NCI-H526 (cell line): Measurements from ENCODE around the gene SIRPB2.
"Not testable (repeated sequence)": the region's sequence is repeated elsewhere in the genome, so short reads cannot be mapped to it uniquely, and the experiment has no call there.

Source experiments
- DNase-seq, 2 experiments: peaks; one replicate each; lab custom pipeline; 2025; lab: John Stamatoyannopoulos, UW

Gene SIRPB2

DNA sequence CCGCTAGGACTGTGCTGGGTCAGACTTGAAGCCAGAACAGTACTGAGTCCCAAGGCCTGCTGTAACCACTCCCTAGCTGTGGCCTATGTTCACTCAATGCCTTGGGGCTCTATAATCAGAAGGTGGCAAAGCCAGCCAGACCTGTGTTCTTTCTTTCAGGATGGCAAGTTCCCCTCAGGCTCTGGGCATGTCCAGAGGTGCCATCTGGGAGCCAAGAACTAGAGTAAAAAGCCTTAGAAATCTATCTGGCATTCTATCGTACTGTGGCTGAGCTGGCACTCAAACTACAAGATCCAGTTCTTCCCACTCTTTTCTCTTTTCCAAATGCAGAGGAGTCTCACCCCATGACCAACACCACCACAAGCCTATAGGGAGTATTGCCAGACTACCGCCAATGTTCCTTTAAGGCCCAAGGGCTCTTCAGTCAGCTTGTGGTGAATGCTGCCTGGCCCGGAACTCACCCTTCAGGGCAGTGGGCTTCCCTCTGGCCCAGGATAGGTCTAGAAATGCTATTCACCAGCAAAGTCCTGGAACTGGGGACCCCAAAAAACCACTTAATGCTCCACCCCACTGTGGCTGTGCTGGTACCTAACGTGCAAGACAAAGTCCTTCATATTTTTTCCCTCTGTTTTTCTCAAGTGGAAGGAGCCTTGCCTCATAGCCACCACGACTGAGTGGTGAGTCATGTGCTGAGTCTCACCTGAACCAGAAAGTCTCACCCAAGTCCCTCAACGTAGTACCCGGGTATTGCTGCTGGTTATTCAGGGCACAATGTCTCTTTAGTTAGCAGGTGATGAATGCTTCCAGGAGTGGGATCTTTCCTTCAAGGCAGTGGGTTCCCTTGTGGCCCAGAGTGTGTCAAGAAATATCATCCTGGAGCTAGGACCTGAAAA is 8.6 kb upstream of the SIRPB2 start:
- no peak for DNase-seq

- DNase-seq, result not testable (repeated sequence)
Measured at GRCh38 chr20:1497371-1497770, 6.2 kb upstream of the SIRPB2 start.

GRCh38 chr20:1496930-1497329 is 5.7 kb upstream of the SIRPB2 start:
- DNase-seq, result no peak

GRCh38 chr20:1494436-1494835 is 3.2 kb upstream of the SIRPB2 start:
- DNase-seq, result peak; percentile 88 to 92

GRCh38 chr20:1493536-1493935 is 2.3 kb upstream of the SIRPB2 start:
- DNase-seq, result no peak

DNA sequence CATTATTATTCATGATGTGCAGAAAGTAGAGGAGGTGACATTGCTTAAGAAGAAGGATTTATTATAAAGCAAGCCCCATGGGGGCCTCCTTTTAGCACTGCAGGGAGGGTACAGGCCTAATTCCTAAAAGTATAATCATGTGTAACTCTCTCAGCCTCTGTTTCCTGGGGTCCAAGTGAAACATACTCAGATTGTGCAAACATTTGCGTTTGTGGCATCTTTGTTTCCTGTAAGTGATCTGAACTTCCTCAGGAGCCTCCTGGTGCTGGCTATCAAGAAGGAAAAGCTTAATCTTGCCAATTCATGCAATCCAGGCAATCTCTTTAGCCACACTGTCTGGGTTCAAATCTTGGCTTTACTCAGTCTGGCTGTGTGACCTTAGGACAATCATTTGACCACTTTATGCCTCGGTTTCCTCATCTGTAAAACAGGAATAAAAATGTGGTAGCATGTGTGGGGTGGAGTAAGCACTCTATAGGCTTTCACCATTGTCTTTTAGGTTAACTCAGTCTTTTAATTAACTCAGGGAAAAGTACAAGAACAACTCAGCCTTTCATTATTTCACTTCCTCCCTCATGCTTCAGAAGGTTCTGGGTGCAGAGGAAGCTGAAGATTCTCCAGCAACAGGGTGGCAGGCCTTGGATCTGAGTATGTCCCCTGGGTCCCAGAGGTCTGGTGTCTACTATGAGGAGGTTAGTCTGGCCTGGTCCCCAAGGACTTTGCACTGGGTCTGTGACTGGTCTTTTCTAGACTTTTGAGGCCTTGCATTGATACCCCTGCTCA is 831 bp upstream of the SIRPB2 start:
- no peak for DNase-seq

DNA sequence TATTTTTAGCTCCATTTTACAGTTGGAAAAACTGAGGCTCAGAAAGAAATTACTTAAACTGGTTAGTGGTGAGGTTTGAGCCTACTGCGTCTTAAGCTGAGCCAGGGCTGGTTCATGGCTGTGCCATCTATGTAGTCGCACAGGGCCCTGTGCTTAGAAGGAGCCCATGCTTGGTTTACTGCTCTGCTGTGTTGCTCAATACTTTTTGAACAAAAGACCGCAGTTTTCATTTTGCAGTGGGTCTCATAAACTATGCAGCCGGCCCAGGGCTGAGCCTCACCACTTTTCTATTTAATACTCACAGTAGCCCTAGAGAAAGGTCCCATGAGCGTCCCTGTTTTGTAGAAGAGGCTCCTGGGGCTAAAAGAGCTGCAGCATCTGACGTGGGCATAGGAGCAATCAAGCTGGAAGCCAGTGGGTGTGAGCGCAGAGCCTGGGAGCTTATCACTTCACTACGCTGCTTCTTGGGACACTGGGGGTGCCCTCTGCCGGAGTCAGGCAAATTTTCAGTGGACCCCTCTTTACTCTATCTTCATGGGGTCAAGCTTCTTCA is 501 bp downstream of the SIRPB2 start:
- no peak for DNase-seq

DNA sequence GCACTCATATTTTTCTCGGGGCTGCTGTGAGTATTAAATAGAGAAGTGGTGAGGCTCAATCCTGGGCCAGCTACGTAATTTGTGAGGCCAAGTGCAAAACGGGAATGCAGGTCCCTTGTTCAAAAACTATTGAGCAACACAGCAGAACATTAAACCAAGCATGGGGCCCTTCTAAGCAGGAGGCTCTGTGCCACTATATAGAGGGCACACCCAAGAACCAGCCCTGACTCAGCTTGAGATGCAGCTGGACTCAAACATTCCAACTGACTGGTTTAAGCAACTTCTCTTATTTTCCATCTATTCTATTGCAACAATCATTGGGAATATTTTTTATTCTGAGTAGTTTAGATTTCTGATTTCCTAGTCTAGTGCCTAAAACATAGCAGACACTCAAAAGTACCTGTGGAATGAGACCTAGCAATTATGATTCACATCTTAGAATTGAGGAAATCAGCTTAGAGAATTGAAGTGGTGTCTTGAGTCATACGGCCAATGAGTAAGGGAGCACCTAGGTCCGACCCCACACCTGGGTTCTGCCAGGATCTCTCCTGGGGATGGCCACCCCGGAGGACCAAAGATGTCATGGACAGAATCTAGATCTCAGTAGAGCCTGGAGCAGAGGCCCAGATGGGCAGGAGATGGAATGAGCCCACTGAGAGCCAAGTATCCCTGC is 1.3 kb downstream of the SIRPB2 start:
- no peak for DNase-seq

- DNase-seq, result no peak
Measured at GRCh38 chr20:1489325-1489724, 1.9 kb downstream of the SIRPB2 start.

- no peak for DNase-seq
Measured at GRCh38 chr20:1486566-1486965, 4.7 kb downstream of the SIRPB2 start.

DNA sequence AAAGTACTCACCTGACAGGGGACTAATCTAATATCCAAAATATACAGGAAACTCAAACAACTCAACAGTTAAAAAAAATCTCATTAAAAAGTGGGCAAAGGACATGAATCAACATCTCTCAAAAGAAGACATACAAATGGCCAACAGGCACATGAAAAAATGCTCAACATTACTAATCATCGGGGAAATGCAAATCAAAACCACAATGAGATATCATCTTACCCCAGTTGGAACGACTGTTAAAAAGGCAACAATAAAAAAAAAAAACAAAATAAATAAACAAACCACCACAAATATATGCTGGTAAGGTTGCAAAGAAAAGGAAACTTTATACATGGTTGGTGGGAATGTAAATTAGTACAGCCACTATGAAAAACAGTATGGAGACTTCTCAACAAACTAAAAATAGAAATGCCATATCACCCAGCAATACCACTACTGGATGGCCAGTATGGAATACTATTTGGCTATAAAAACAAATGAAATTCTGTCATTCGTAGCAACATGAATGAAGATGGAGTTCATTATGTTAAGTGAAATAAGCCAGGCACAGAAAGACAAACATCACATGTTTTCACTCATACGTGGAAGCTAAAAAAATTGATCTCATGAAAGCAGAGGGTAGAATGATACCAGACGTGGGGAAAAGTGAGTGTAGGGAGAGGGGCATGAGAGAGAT is 6.6 kb downstream of the SIRPB2 start:
- DNase-seq, result peak; percentile 97 to 100

DNA sequence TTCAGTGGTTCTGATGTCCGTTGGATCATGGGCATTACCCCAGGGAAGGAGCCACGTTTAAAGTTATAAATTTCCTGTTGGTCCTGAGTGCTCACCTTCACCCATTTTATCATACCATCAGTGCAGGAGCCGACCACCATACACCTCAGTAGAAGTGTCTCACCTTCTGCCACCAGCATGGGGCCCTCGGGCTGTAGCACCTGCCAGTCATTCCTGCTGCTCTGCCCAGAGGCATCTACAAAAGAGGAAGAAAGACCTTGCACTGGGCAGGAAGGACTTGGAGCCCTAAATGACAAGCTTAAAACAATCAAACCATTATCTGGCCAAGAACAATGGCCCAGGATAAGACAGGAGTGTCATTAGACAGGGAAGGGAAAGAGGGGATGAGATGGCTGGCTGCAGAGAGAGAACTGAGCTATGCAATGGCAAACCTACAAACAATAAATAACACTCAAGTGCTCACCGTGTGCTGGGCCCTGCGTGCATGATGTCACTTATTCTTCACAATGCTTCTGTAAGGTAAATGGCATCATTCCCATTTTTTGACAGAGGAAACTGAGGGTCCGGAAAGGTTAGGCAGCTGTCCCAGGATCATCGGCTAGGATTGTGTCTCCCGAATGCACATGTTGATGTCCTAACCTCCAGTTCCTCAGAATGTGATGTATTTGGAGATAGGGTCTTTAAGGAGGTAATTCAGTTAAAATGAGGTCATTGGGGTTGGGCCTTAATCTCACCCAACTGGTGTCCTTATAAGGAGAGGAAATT is 11.2 kb downstream of the SIRPB2 start:
- peak in 1 of 2 experiments; percentile 19 for DNase-seq

DNA sequence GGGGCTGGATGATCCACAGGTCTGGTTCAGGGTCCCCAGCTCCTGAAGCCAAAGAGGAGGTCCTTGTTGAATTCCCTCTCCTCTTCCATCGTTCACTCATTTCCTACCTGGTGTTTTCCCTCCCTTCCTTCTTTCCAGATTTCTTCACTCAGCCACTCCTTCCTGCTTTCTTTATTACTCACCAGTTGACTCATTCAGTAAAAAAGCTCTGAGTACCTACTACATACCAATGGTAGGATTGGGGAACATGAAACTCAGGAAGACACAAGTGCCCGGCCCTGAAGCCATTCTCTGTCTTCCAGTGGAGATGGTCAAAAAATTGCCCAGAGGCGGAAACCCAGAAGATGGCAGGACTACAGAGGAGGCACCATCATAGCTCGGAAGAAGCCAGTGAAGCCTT is 12.7 kb downstream of the SIRPB2 start:
- DNase-seq, result no peak

DNA sequence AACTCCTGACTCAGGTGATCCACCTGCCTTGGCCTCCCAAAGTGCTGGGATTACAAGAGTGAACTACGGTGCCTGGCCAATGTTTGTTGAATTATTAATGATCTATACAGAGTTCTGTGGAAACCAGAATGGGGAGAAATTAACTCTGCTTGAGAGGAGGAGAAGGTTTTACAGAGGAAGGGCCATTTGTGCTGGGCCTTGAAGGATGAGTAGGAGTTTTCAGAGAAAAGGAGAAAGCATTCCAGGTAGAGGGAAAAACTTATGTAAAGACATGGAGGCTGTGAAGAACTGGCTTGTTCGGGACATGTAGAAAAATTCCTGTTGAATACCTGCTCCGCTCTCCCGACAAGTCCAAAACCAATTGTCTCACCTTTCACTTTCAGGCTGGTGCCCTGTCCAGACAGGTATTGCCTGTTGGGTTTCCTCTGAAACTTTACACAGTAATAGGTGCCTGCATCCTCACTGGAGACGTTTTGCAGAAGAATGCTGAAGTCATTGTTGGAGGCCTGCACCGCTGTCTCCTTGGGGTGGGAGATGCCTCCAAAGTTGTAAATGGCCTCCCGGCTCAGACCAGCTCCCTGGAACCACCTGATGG is 13.2 kb downstream of the SIRPB2 start:
- DNase-seq, result no peak

DNA sequence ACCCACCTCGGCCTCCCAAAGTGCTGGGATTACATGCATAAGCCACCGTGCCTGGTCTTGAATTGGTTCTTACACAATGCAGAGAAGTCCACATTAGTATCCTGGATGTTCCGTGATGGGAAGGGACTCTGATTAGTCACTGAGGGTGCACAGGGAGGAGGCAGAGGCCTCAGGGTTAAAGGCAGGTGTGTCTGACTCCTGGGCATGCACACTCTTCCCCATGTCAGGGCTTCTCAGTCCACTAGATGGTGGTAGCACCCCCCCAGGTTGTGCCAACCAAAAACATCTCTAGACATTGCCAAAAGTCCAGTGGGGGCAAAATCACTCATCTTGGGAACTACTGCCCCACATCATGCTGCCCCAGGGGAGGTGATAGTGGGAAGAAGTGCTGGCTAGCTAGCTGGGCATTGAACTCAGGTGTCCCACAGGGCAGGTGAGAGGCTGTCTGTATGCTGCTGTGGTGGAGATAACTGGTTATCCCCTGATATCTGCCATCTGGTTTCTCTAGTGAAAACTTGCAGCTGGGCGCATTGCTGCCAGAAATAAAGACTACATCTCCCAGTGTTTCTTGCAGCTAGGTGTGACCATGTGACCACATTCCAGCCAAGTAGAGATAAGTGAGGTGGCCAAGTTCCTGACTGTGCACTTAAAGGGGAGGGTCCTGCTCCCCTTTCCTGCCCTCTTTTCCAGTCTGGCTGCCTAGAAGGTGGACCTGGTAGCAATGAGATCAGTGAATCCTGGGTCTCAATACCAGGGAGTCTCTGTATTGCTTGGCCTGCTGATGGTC is 16.2 kb downstream of the SIRPB2 start:
- peak; percentile 38 to 59 for DNase-seq

- no peak for DNase-seq
Measured at GRCh38 chr20:1474325-1474724, 16.9 kb downstream of the SIRPB2 start.

- no peak for DNase-seq
Measured at GRCh38 chr20:1473246-1474220, 17.7 kb downstream of the SIRPB2 start.

- no peak for DNase-seq
Measured at GRCh38 chr20:1472556-1473245, 18.5 kb downstream of the SIRPB2 start.
